Activated T-helper 1 cell treated with anti-CD3 and anti-CD28 coated beads, Interleukin-12 subunit alpha, Interleukin-12 subunit beta, Interleukin-2, Interleukin-4 antibody, amounts not matched to agents 30 ng/mL and 10 ng/mL and 1 ng/mL, durations not matched to agents 14 hours and 24 hours and 36 hours (primary cell): ENCODE measurements around the gene MMP25. TPM values are rescaled to one million over a fixed set of nuclear protein-coding genes. Genes with fewer than 3 reads are reported as not detected.

Experiments
- DNase-seq: peaks from one replicate; pipeline ENCODE4 v3.0.0; 2021; ENCODE audit warnings: low spot score
- H3K27ac Mint-ChIP-seq: one replicate; pipeline ENCODE4 v1.8.0; 2021; ENCODE audit warnings: mild to moderate bottlenecking, mixed read lengths
- H3K27me3 Mint-ChIP-seq: one replicate; pipeline ENCODE4 v1.8.0; 2022; ENCODE audit warnings: mild to moderate bottlenecking, moderate library complexity, mixed read lengths; ENCODE audit not compliant: insufficient read depth
- H3K36me3 Mint-ChIP-seq: one replicate; pipeline ENCODE4 v1.8.0; 2021; ENCODE audit warnings: low read depth, mixed read lengths
- H3K4me1 Mint-ChIP-seq: one replicate; pipeline ENCODE4 v1.8.0; 2021; ENCODE audit warnings: low read depth, mixed read lengths
- H3K4me3 Mint-ChIP-seq: one replicate; pipeline ENCODE4 v1.8.0; 2021; ENCODE audit warnings: mild to moderate bottlenecking, moderate library complexity, mixed read lengths
- H3K9me3 Mint-ChIP-seq: one replicate; pipeline ENCODE4 v1.8.0; 2021; ENCODE audit warnings: mixed read lengths
- intact Hi-C: fragments of 100-400 bp; cut with micrococcal nuclease; formaldehyde crosslinking; loops from one replicate; pipeline ENCODE4 v1.15.1; 2024
- total RNA-seq: library from RNA; stranded (reverse); gene quantifications from 2 replicates; pipeline ENCODE4 v1.2.3, GENCODE V29; 2022

Gene MMP25
- total RNA-seq, 1 donor from 2014 or later: 12.8 TPM

DNA sequence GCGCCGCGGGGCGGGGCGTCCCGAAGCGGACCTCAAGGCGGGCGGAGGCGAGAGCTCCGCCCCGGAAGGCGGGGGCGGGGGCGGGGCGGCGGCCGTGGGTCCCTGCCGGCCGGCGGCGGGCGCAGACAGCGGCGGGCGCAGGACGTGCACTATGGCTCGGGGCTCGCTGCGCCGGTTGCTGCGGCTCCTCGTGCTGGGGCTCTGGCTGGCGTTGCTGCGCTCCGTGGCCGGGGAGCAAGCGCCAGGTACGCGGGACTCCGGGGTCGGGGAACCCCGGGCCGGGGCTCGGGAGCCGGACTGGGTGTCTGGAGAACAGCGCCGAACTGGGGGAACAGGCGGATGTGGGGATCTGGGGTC is 26.1 kb upstream of the MMP25 start, which contains the start of gene TNFRSF12A:
TSS of gene TNFRSF12A (plus strand) at position 122 of the 357 bp plus-strand sequence. CDS start at position 152, 30 bp downstream.
- Mint-ChIP-seq H3K9me3 (no peaks in the 10 kb centered on the region), H3K27ac (peak within 1 kb of the TSS; percentile 91)

GRCh38 chr16:3020604-3021448 is 25.5 kb upstream of the MMP25 start:
- peaks cover 7% of the 10 kb centered on the region for H3K36me3 Mint-ChIP-seq
- H3K4me3 Mint-ChIP-seq: peak overlapping the region; percentile 90
- H3K27me3 Mint-ChIP-seq: peaks cover 16% of the 10 kb centered on the region
- DNase-seq: peak; percentile 27
- no peaks in the 10 kb centered on the region for H3K9me3 Mint-ChIP-seq
- peak overlapping the region; percentile 91 for H3K27ac Mint-ChIP-seq
- intact Hi-C loops: loop anchor here (1.0 kb wide), 2 partner anchors 7 to 18 kb away; no protein-coding TSS in a partner anchor
- H3K4me1 Mint-ChIP-seq: peaks cover 35% of the 10 kb centered on the region

More for the DNA sequence above, 26.1 kb upstream of the MMP25 start, which contains the start of gene TNFRSF12A:
- peaks cover 35% of the 10 kb centered on the region for H3K4me1 Mint-ChIP-seq
- intact Hi-C loops: loop anchor here (1.0 kb wide), 2 partner anchors 8 to 17 kb away; no protein-coding TSS in a partner anchor
- H3K27me3 Mint-ChIP-seq: peaks cover 16% of the 10 kb centered on the region
- peak; percentile 66 for DNase-seq
- peak within 1 kb of the TSS; percentile 90 for H3K4me3 Mint-ChIP-seq
- peaks cover 2% of the 10 kb centered on the region for H3K36me3 Mint-ChIP-seq

DNA sequence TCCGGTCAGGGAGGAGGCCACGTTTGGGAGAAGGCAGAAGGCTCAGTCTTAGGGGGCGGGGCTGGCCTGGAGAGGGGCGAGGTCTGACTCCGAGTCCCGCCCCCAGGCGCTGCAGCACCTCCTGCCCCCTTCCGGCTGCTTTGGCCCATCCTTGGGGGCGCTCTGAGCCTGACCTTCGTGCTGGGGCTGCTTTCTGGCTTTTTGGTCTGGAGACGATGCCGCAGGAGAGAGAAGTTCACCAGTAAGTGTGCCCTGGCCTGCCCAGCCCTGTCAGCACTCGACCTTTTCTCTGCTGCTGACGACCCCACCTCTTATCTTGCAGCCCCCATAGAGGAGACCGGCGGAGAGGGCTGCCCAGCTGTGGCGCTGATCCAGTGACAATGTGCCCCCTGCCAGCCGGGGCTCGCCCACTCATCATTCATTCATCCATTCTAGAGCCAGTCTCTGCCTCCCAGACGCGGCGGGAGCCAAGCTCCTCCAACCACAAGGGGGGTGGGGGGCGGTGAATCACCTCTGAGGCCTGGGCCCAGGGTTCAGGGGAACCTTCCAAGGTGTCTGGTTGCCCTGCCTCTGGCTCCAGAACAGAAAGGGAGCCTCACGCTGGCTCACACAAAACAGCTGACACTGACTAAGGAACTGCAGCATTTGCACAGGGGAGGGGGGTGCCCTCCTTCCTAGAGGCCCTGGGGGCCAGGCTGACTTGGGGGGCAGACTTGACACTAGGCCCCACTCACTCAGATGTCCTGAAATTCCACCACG is 24.7 kb upstream of the MMP25 start:
- intact Hi-C loops: loop anchor here (1.0 to 2.0 kb wide), 3 partner anchors 53 to 243 kb away; partner anchors contain the start of gene PAQR4
- DNase-seq: peak; percentile 60
- peak overlapping the region; percentile 91 for H3K27ac Mint-ChIP-seq
- H3K9me3 Mint-ChIP-seq: no peaks in the 10 kb centered on the region
- peaks cover 14% of the 10 kb centered on the region for H3K36me3 Mint-ChIP-seq
- H3K4me3 Mint-ChIP-seq: peak overlapping the region; percentile 84
- H3K4me1 Mint-ChIP-seq: peaks cover 35% of the 10 kb centered on the region
- peaks cover 12% of the 10 kb centered on the region for H3K27me3 Mint-ChIP-seq

GRCh38 chr16:3022208-3022683 is 24.1 kb upstream of the MMP25 start:
- Mint-ChIP-seq H3K36me3 (peaks cover 15% of the 10 kb centered on the region), H3K27me3 (peaks cover 6% of the 10 kb centered on the region), H3K4me1 (peaks cover 35% of the 10 kb centered on the region), H3K27ac (peak overlapping the region; percentile 91), H3K4me3 (peak overlapping the region; percentile 84), H3K9me3 (no peaks in the 10 kb centered on the region)
- intact Hi-C loops: loop anchor here (1.0 to 2.0 kb wide), 3 partner anchors 53 to 242 kb away; partner anchors contain the start of gene PAQR4
- peak; percentile 73 for DNase-seq

DNA sequence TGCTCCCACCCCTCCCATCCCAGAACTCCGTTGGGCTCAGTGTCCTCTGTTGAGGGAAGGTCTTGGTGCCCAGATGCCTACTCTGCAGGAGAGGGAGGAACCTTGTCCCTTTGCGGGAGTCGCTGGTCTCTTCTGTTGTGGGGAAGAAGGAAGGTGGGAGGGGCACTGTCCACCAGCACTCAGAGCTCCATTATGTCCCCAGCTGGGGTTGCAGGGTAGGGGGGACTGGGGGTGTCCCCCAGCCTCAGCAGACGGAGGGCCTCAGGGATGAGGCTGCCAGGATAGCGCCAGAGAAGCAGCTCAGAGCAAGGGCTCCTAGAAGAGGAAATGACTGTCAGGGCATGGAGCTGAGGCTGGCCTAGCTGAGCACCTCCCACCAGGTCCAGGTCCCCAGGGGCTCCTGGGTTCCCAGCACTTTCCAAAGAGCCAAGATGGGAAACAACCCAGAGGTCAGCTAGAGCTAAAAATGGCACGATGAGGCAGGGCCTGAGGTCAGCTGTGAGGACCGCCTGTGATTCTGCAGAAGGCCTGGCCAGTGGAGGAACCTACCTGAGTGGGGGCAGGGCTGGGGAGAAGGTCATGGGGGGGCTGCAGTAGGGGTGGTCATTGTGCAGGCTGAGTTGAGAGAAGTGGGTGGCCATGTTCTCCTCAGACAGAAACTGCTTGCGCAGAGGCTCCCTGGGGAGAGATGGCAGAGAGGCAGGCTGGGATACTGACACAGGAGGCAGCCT is 23.5 kb upstream of the MMP25 start:
- peak overlapping the region; percentile 84 for H3K4me3 Mint-ChIP-seq
- peaks cover 35% of the 10 kb centered on the region for H3K4me1 Mint-ChIP-seq
- H3K36me3 Mint-ChIP-seq: peaks cover 15% of the 10 kb centered on the region
- H3K27me3 Mint-ChIP-seq: peaks cover 5% of the 10 kb centered on the region
- intact Hi-C loops: loop anchor here (1.0 to 2.0 kb wide), 3 partner anchors 54 to 241 kb away; partner anchors contain the start of gene PAQR4
- peak overlapping the region; percentile 91 for H3K27ac Mint-ChIP-seq
- no peaks in the 10 kb centered on the region for H3K9me3 Mint-ChIP-seq
- no peak for DNase-seq

DNA sequence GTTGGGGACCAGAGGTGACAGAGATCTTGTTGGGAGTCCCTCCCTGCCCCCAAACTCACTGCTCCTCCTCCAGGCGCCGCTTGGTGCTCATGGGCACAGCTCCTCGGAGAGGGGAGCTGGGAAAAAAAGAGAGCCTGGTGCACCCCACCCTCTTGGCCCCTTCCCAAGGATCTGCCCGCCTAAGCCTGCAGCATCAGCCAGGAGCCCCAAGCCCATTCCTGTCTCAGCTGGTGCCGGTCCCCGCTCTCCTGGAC is 23.0 kb upstream of the MMP25 start:
- Mint-ChIP-seq H3K4me3 (peak overlapping the region; percentile 84), H3K9me3 (no peaks in the 10 kb centered on the region), H3K4me1 (peaks cover 35% of the 10 kb centered on the region), H3K27me3 (peaks cover 3% of the 10 kb centered on the region), H3K27ac (peak overlapping the region; percentile 91), H3K36me3 (peaks cover 15% of the 10 kb centered on the region)
- no peak for DNase-seq
- intact Hi-C loops: loop anchor here (2.0 kb wide), 2 partner anchors 55 to 119 kb away; partner anchors contain the start of gene PAQR4

- peak; percentile 94 for DNase-seq
- peaks cover 36% of the 10 kb centered on the region for H3K4me1 Mint-ChIP-seq
- intact Hi-C loops: loop anchor here (1.0 to 2.0 kb wide), 5 partner anchors 21 to 119 kb away; partner anchors contain the start of gene PAQR4
Observed at GRCh38 chr16:3023669-3024478, 22.5 kb upstream of the MMP25 start, which contains the start of the genes HCFC1R1 and THOC6. HCFC1R1 (minus strand) TSS chr16:3023942; CDS start chr16:3023941, 1 bp downstream. THOC6 (plus strand) TSS chr16:3024035; CDS start chr16:3024327, 292 bp downstream.

GRCh38 chr16:3025032-3026002 is 21.0 kb upstream of the MMP25 start:
- Mint-ChIP-seq H3K4me3 (no peak overlapping the region), H3K27me3 (peaks cover 5% of the 10 kb centered on the region), H3K36me3 (peaks cover 15% of the 10 kb centered on the region), H3K27ac (no peak overlapping the region), H3K4me1 (peaks cover 44% of the 10 kb centered on the region), H3K9me3 (no peaks in the 10 kb centered on the region)
- no peak for DNase-seq
- intact Hi-C loops: no loop called here

More at GRCh38 chr16:3023669-3024478, 22.5 kb upstream of the MMP25 start, which contains the start of the genes HCFC1R1 and THOC6:
- peaks cover 15% of the 10 kb centered on the region for H3K36me3 Mint-ChIP-seq
- H3K9me3 Mint-ChIP-seq: no peaks in the 10 kb centered on the region
- H3K27me3 Mint-ChIP-seq: peaks cover 1% of the 10 kb centered on the region
- peak within 1 kb of the TSS; percentile 84 for H3K4me3 Mint-ChIP-seq
- H3K27ac Mint-ChIP-seq: peak within 1 kb of the TSS; percentile 91

DNA sequence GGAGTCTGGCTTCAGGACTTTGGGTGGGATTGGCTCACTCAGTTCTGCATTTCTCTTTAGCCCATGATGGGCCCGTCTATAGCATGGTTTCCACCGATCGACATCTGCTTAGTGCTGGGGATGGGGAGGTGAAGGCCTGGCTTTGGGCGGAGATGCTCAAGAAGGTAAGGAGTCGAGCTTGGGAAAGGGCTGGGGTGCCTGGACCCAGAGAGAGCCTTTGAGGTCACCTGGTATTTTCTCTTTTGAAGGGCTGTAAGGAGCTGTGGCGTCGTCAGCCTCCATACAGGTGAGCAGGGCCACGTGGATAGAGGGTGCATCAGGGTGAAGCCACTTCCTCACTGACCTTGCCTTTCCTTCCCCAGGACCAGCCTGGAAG is 20.4 kb upstream of the MMP25 start:
- H3K4me1 Mint-ChIP-seq: peaks cover 44% of the 10 kb centered on the region

DNA sequence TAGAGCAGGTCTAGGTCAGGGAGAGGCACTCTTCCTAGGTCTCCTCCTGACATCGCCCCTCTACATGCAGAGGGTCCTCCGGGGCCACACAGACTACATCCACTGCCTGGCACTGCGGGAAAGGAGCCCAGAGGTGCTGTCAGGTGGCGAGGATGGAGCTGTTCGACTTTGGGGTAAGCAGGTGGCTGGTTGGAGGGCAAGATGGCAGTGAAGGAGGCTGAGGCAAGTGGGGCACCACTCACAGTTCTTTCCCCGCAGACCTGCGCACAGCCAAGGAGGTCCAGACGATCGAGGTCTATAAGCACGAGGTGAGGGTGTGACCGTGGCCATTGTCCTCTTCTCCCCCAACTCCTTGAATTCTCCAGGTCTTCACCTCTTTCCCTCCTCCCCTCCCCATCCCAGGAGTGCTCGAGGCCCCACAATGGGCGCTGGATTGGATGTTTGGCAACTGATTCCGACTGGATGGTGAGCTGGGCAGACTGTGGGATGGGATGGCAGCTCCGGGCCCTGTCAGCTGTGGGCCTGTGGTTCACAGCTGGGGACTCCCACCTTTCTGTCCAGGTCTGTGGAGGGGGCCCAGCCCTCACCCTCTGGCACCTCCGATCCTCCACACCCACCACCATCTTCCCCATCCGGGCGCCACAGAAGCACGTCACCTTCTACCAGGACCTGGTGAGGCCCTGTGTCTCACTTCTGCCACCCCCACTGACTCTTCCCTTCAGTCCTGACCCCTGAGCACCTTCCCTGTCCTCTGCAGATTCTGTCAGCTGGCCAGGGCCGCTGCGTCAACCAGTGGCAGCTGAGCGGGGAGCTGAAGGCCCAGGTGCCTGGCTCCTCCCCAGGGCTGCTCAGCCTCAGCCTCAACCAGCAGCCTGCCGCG is 19.5 kb upstream of the MMP25 start:
- DNase-seq: no peak
- Mint-ChIP-seq H3K4me3 (no peak overlapping the region), H3K9me3 (no peaks in the 10 kb centered on the region), H3K27me3 (peaks cover 9% of the 10 kb centered on the region), H3K36me3 (peaks cover 17% of the 10 kb centered on the region), H3K4me1 (peaks cover 37% of the 10 kb centered on the region), H3K27ac (no peak overlapping the region)
- intact Hi-C loops: no loop called here

More for the DNA sequence above, 20.4 kb upstream of the MMP25 start:
- Mint-ChIP-seq H3K9me3 (no peaks in the 10 kb centered on the region), H3K4me3 (no peak overlapping the region), H3K36me3 (peaks cover 15% of the 10 kb centered on the region), H3K27ac (no peak overlapping the region), H3K27me3 (peaks cover 6% of the 10 kb centered on the region)
- intact Hi-C loops: no loop called here
- no peak for DNase-seq
